AML-193 (cell line): ENCODE measurements around the gene SPATS2.
"Not testable (repeated sequence)": the region's sequence is repeated elsewhere in the genome, so short reads cannot be mapped to it uniquely, and the experiment has no call there.

ENCODE experiments used
- DNase-seq, 2 experiments: peaks; one replicate each; lab custom pipeline; 2025; lab: John Stamatoyannopoulos, UW

Gene SPATS2

GRCh38 chr12:49410818-49411217 is 43.6 kb downstream of the SPATS2 start:
- peak in 1 of 2 experiments; percentile 11 for DNase-seq

- DNase-seq: no peak
Measured at GRCh38 chr12:49413010-49413409, 45.7 kb downstream of the SPATS2 start.

- no peak for DNase-seq
Measured at GRCh38 chr12:49413796-49414195, 46.5 kb downstream of the SPATS2 start.

GRCh38 chr12:49414364-49414763 is 47.1 kb downstream of the SPATS2 start:
- no peak for DNase-seq

- no peak for DNase-seq
Measured at GRCh38 chr12:49415521-49415970, 48.3 kb downstream of the SPATS2 start.

GRCh38 chr12:49416892-49417291 is 49.6 kb downstream of the SPATS2 start:
- no peak for DNase-seq

GRCh38 chr12:49417558-49417957 is 50.3 kb downstream of the SPATS2 start:
- DNase-seq: no peak

- no peak for DNase-seq
Measured at GRCh38 chr12:49420556-49420955, 53.3 kb downstream of the SPATS2 start.

- DNase-seq: no peak
Measured at GRCh38 chr12:49422114-49422513, 54.9 kb downstream of the SPATS2 start.

- DNase-seq: no peak
Measured at GRCh38 chr12:49428793-49429192, 61.5 kb downstream of the SPATS2 start.

- no peak for DNase-seq
Measured at GRCh38 chr12:49432616-49433015, 65.4 kb downstream of the SPATS2 start.

GRCh38 chr12:49436799-49437198 is 69.5 kb downstream of the SPATS2 start:
- DNase-seq: not testable (repeated sequence)

GRCh38 chr12:49439042-49439441 is 71.8 kb downstream of the SPATS2 start:
- DNase-seq: no peak

- DNase-seq: peak in 1 of 2 experiments; percentile 12
Measured at GRCh38 chr12:49440035-49440434, 72.8 kb downstream of the SPATS2 start.

- no peak for DNase-seq
Measured at GRCh38 chr12:49442915-49443314, 75.7 kb downstream of the SPATS2 start.

- no peak for DNase-seq
Measured at GRCh38 chr12:49446571-49446970, 79.3 kb downstream of the SPATS2 start.

GRCh38 chr12:49448858-49449257 is 81.6 kb downstream of the SPATS2 start:
- DNase-seq: no peak

GRCh38 chr12:49451468-49452259 is 84.4 kb downstream of the SPATS2 start:
- no peak for DNase-seq

- DNase-seq: no peak
Measured at GRCh38 chr12:49455501-49455900, 88.2 kb downstream of the SPATS2 start.

GRCh38 chr12:49456131-49456679 is 88.9 kb downstream of the SPATS2 start:
- no peak for DNase-seq

GRCh38 chr12:49458816-49459215 is 91.6 kb downstream of the SPATS2 start:
- no peak for DNase-seq

- no peak for DNase-seq
Measured at GRCh38 chr12:49461221-49461620, 94.0 kb downstream of the SPATS2 start.

- DNase-seq: no peak
Measured at GRCh38 chr12:49462083-49462744, 95.0 kb downstream of the SPATS2 start.
